ENCODE measurements around the gene ARFGAP3.

Gene ARFGAP3

GRCh38 chr22:42893371-42894150 lies 36.5 kb upstream of the ARFGAP3 start:
- H3K4me1 Mint-ChIP-seq, result peaks cover 23% of the 10 kb centered on the region
- no peak overlapping the region for H3K4me3 Mint-ChIP-seq
- no peaks in the 10 kb centered on the region for H3K9me3 Mint-ChIP-seq
- no peak overlapping the region for H3K27ac Mint-ChIP-seq
- H3K27me3 Mint-ChIP-seq (ENCODE audit: low read depth, poor library complexity), result peaks cover 4% of the 10 kb centered on the region
- DNase-seq, result no peak
- no peak for TF ChIP-seq CTCF (IDR thresholded peaks at IDR 0.05)
- H3K36me3 Mint-ChIP-seq (ENCODE audit: low read depth), result peaks cover 17% of the 10 kb centered on the region

- no peak overlapping the region for H3K27ac Mint-ChIP-seq
- peaks cover 2% of the 10 kb centered on the region for H3K27me3 Mint-ChIP-seq (ENCODE audit: low read depth, poor library complexity)
- no peaks in the 10 kb centered on the region for H3K9me3 Mint-ChIP-seq
- peaks cover 17% of the 10 kb centered on the region for H3K36me3 Mint-ChIP-seq (ENCODE audit: low read depth)
- peaks cover 22% of the 10 kb centered on the region for H3K4me1 Mint-ChIP-seq
- no peak overlapping the region for H3K4me3 Mint-ChIP-seq
- no peak for TF ChIP-seq CTCF (IDR thresholded peaks at IDR 0.05)
- DNase-seq, result no peak
Measured at GRCh38 chr22:42892571-42893316, 35.7 kb upstream of the ARFGAP3 start.

- Mint-ChIP-seq H3K27me3 (ENCODE audit: low read depth, poor library complexity) (no peaks in the 10 kb centered on the region), H3K36me3 (ENCODE audit: low read depth) (peaks cover 17% of the 10 kb centered on the region), H3K4me3 (no peak overlapping the region), H3K27ac (no peak overlapping the region), H3K4me1 (peaks cover 19% of the 10 kb centered on the region), H3K9me3 (no peaks in the 10 kb centered on the region)
- TF ChIP-seq CTCF (IDR thresholded peaks at IDR 0.05), result no peak
- DNase-seq, result no peak
Measured at GRCh38 chr22:42892156-42892555, 35.1 kb upstream of the ARFGAP3 start.

- Mint-ChIP-seq H3K27me3 (ENCODE audit: low read depth, poor library complexity) (no peaks in the 10 kb centered on the region), H3K36me3 (ENCODE audit: low read depth) (peaks cover 17% of the 10 kb centered on the region), H3K27ac (no peak overlapping the region), H3K4me3 (no peak overlapping the region), H3K9me3 (no peaks in the 10 kb centered on the region), H3K4me1 (peaks cover 19% of the 10 kb centered on the region)
- no peak for DNase-seq
- TF ChIP-seq CTCF (IDR thresholded peaks at IDR 0.05), result no peak
Measured at GRCh38 chr22:42891696-42892095, 34.6 kb upstream of the ARFGAP3 start.

- no peak for DNase-seq
- Mint-ChIP-seq H3K4me3 (no peak overlapping the region), H3K4me1 (peaks cover 15% of the 10 kb centered on the region), H3K9me3 (no peaks in the 10 kb centered on the region), H3K36me3 (ENCODE audit: low read depth) (peaks cover 17% of the 10 kb centered on the region), H3K27ac (no peak overlapping the region), H3K27me3 (ENCODE audit: low read depth, poor library complexity) (no peaks in the 10 kb centered on the region)
- no peak for TF ChIP-seq CTCF (IDR thresholded peaks at IDR 0.05)
Measured at GRCh38 chr22:42891008-42891407, 33.9 kb upstream of the ARFGAP3 start.

Data from nephron progenitor cell (in vitro differentiated cells).